Peyer's patch (tissue), 4 donors: Measurements from ENCODE around the gene MAGI3. TPM values are rescaled to one million over a fixed set of nuclear protein-coding genes. Genes with fewer than 3 reads are reported as not detected.
"Not testable (repeated sequence)": the region's sequence is repeated elsewhere in the genome, so short reads cannot be mapped to it uniquely, and the experiment has no call there.

ENCODE experiments used
- DNase-seq, 3 donors: peaks; one replicate each; pipeline ENCODE4 v3.0.0-alpha.2; 2017 to 2019
- H3K27ac ChIP-seq, 4 donors: fragments of 200-600 bp; sonication (generic); one replicate each; pipeline ENCODE4 v1.5.1; 2016 to 2019
- H3K27me3 ChIP-seq, 2 donors: fragments of 200-600 bp; sonication (generic); one replicate each; pipeline ENCODE4 v1.5.1; 2019
- H3K36me3 ChIP-seq, 3 donors: fragments of 200-600 bp; sonication (generic); one replicate each; pipeline ENCODE4 v1.5.1; 2016 to 2019
- H3K4me1 ChIP-seq, 4 donors: fragments of 200-600 bp; sonication (generic); one replicate each; pipeline ENCODE4 v1.5.1; 2016 to 2019
- H3K4me3 ChIP-seq, 4 donors: fragments of 200-600 bp; sonication (generic); 1 replicate in 3 of 4; 2 replicates in 1 of 4; pipeline ENCODE4 v1.5.1; 2016 to 2019; ENCODE audit warnings: mild to moderate bottlenecking in 1 of 4
- H3K9me3 ChIP-seq, 4 donors: fragments of 200-600 bp; sonication (generic); one replicate each; pipeline ENCODE4 v1.5.1; 2016 to 2019; ENCODE audit warnings: mild to moderate bottlenecking in 1 of 4
- POLR2A ChIP-seq, 2 donors: fragments of 450-650 bp; IDR thresholded peaks; one replicate each; pipeline ENCODE4 v1.5.1; 2017; ENCODE audit warnings: antibody characterized with exemption in 2 of 2, mild to moderate bottlenecking in 2 of 2, moderate library complexity in 2 of 2
- total RNA-seq, 4 donors: library from RNA; depleted of rRNA; stranded (reverse); fragments of >200 nt; gene quantifications; one replicate each; pipeline ENCODE4 v1.1.0, GENCODE V29; 2016
- TF ChIP-seq, protein P1 (sequence below), 6 experiments: fragments of 450-650 bp in 4 of 6; fragments of 200-600 bp in 2 of 6; sonication (generic) in 1 of 6; IDR thresholded peaks; one replicate each; pipeline ENCODE4 v1.5.1; 2017 to 2019; ENCODE audit warnings: antibody characterized with exemption in 6 of 6, mild to moderate bottlenecking in 3 of 6, moderate library complexity in 1 of 6

MAGI3 gene
- total RNA-seq, 4 donors from 2014 or later = 60.2 to 120 (median 103) TPM

DNA sequence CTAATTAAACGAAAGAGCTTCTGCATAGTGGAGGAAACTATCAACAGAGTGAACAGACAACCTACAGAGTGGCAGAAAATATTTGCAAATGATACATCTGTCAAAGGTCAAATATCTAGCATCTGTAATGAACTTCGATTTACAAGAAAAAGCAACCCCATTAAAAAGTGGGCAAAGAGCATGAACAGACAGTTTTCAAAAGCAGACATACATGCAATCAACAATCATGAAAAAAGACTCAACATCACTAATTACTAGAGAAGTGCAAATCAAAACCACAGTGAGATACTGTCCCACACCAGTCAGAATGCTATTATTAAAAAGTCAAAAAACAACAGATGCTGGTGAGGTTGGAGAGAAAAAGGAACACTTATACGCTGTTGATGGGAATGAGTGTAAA is 103.2 kb downstream of the MAGI3 start:
- Histone ChIP-seq H3K27ac (no peak overlapping the region), H3K4me3 (no peak overlapping the region), H3K4me1 (no peaks in the 10 kb centered on the region), H3K27me3 (no peaks in the 10 kb centered on the region), H3K36me3 (no peaks in the 10 kb centered on the region), H3K9me3 (no peaks in the 10 kb centered on the region)
- TF ChIP-seq POLR2A (IDR thresholded peaks at IDR 0.05) = no peak
- TF ChIP-seq, protein P1, sequence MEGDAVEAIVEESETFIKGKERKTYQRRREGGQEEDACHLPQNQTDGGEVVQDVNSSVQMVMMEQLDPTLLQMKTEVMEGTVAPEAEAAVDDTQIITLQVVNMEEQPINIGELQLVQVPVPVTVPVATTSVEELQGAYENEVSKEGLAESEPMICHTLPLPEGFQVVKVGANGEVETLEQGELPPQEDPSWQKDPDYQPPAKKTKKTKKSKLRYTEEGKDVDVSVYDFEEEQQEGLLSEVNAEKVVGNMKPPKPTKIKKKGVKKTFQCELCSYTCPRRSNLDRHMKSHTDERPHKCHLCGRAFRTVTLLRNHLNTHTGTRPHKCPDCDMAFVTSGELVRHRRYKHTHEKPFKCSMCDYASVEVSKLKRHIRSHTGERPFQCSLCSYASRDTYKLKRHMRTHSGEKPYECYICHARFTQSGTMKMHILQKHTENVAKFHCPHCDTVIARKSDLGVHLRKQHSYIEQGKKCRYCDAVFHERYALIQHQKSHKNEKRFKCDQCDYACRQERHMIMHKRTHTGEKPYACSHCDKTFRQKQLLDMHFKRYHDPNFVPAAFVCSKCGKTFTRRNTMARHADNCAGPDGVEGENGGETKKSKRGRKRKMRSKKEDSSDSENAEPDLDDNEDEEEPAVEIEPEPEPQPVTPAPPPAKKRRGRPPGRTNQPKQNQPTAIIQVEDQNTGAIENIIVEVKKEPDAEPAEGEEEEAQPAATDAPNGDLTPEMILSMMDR (IDR thresholded peaks at IDR 0.05) = no peak
- no peak for DNase-seq

DNA sequence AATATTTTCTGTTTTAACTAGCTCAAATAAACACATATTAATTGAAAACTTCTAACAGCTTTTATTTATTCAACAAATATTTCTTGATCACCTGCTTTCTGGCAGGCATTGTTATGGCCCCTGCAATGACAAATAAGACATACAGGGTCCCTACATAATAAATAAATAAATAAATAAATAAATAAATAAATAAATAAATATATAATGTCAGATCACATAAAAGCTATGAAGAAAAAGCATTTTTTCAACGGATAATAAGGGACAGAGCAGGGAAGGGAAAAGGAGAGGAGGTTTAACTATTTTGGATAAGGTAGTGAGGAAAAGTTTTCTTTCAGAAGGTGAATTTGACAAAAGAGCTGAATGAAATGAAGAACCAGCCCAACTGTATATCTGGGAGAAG is 115.0 kb downstream of the MAGI3 start:
- no peaks in the 10 kb centered on the region for H3K36me3 ChIP-seq
- no peaks in the 10 kb centered on the region for H3K4me1 ChIP-seq
- H3K27ac ChIP-seq = no peak overlapping the region
- H3K9me3 ChIP-seq = no peaks in the 10 kb centered on the region
- TF ChIP-seq POLR2A (IDR thresholded peaks at IDR 0.05) = no peak
- TF ChIP-seq, protein P1 (IDR thresholded peaks at IDR 0.05) = no peak
- H3K27me3 ChIP-seq = no peaks in the 10 kb centered on the region
- DNase-seq = no peak
- no peak overlapping the region for H3K4me3 ChIP-seq

DNA sequence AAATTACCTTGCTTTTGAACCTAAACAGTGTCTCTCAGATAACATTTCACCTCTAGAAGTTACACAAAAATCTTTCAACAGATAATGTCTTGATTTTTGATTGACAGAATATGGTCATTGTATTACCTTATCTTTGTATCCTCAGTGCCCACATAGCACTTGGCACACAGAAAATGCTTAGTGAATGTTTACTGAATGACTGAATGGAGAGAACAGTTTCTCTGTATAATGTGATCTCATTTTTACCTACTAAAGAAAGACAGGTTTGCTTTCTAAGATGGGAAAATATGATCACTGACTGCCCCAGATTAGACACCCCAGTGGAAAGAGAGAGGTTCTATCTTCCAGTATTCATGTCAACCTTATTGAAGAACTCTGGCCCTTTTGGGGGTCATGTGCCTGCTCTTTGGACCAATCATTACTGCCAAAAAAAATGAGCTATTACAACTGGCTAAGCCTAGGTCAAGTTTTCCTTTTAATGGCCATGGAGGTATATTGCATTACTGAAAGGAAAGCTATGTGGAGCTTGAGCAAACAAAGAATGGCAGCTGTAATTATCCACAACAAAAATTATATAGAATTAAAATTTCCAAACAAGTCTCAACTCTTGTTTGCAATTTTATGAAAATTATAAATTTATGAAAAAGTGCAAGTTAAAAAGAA is 117.4 kb downstream of the MAGI3 start:
- no peak overlapping the region for H3K27ac ChIP-seq
- no peak for DNase-seq
- TF ChIP-seq POLR2A (IDR thresholded peaks at IDR 0.05) = no peak
- TF ChIP-seq, protein P1 (IDR thresholded peaks at IDR 0.05) = no peak
- H3K36me3 ChIP-seq = no peaks in the 10 kb centered on the region
- H3K27me3 ChIP-seq = no peaks in the 10 kb centered on the region
- no peaks in the 10 kb centered on the region for H3K4me1 ChIP-seq
- no peak overlapping the region for H3K4me3 ChIP-seq
- peaks cover 0 to 6% (median 0%) of the 10 kb centered on the region in 4 donors for H3K9me3 ChIP-seq

DNA sequence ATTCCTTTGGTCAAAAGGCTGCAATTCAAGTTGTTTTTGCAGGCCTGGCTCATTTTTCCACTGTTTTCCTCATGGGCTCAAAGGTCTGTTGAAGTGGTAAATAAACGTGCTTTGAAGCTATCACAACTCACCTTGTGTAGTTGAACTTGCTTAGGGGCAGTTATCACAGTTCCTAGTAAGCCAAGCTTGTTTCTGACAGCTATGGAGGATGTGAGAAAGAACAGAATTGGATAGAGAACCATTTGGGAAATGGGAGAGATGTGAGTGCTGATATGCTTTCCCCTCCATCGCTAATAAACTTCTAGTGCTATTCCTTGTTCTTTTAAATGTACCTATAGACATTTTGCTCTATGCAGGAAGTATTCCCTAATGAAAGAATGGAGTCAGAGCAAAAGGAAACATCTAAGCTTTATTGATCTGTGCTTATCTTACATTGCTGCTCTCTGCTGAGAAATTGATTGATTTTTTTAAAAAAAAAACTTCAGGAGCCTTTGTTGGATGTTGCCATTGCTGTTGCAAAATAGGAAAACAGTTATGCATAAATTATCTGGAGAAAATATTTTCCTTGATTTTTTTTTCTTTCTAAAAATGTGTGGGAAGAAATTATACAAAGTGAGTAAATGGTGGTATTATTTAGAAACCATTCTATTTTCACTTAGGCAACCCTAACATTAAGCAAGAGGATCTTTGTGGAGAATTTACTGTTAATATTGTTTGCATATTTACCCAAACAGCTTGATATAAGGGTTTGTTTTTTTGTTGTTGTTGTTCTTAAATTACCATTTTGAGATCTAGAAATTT is 118.2 kb downstream of the MAGI3 start:
- Histone ChIP-seq H3K4me3 (no peak overlapping the region), H3K36me3 (no peaks in the 10 kb centered on the region), H3K27ac (no peak overlapping the region), H3K9me3 (peaks cover 0 to 6% (median 0%) of the 10 kb centered on the region in 4 donors), H3K4me1 (no peaks in the 10 kb centered on the region), H3K27me3 (no peaks in the 10 kb centered on the region)
- DNase-seq = no peak
- TF ChIP-seq POLR2A (IDR thresholded peaks at IDR 0.05) = no peak
- TF ChIP-seq, protein P1 (IDR thresholded peaks at IDR 0.05) = no peak

DNA sequence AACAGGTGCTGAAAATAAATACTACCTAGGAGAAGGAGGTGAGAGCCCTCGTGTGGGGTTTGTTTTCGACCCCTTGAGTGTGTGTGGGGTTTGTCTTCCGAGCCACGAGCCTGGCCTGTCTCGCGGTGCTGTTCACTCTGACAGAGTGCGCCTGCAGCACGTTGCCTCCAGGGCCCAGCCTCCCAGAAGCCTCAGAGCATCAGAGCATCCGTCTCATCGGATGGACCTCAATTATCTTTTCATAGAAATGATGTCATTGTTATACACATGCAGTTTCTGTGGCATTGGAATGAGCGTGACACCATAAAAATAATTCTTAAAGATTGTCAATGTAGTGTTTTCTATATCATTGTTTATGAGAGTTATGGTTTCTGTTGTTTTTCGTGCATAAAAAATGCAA is 119.5 kb downstream of the MAGI3 start:
- H3K27me3 ChIP-seq, H3K4me1 ChIP-seq, H3K4me3 ChIP-seq, H3K27ac ChIP-seq, H3K9me3 ChIP-seq, H3K36me3 ChIP-seq, DNase-seq: not testable (repeated sequence)

DNA sequence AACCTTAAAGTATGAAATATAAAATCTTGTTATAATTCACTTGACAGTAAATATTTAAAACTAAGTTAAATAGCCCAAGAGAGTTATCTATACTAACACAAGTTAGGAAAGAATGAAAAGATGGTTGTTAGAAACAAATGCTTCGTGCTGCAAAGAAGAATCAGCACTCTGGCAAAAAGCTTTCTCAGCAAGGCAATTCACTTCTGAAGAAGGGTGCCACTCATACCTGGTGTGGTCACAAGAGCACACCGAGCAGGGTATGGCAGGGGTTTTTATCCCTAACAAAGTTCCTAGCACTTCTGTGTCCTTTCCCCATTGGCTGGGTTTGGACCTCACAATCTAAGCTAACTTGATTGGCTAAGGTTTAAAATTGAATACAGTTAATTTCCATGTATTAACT is 121.0 kb downstream of the MAGI3 start:
- Histone ChIP-seq H3K4me3 (no peak overlapping the region), H3K27me3 (no peaks in the 10 kb centered on the region), H3K9me3 (peaks cover 0 to 6% (median 0%) of the 10 kb centered on the region in 4 donors), H3K27ac (no peak overlapping the region), H3K4me1 (no peaks in the 10 kb centered on the region), H3K36me3 (no peaks in the 10 kb centered on the region)
- DNase-seq = no peak
- TF ChIP-seq, protein P1 (IDR thresholded peaks at IDR 0.05) = no peak
- TF ChIP-seq POLR2A (IDR thresholded peaks at IDR 0.05) = no peak
